Measurements from ENCODE around the gene ZNF367. TPM values are rescaled to one million over a fixed set of nuclear protein-coding genes. Genes with fewer than 3 reads are reported as not detected.
A peak's percentile ranks its signal among the peaks of the same experiment; 100 is the strongest.

Gene ZNF367
- total and polyA plus RNA-seq, 4 donors, result 1.0 to 3.3 (median 2.1) TPM

- no peak for ATAC-seq (ENCODE audit: insufficient read depth, low FRiP score)
- peak overlapping the region in 1 of 2 donors; percentile 3 for H3K9ac ChIP-seq (ENCODE audit: insufficient read depth in 1 of 2, low read length in 2 of 2)
- H3K36me3 ChIP-seq (ENCODE audit: control insufficient read depth in 4 of 4, insufficient read depth in 4 of 4, low read length in 4 of 4), result peaks cover 0 to 3% (median 1%) of the 10 kb centered on the region in 4 donors
- H3K4me1 ChIP-seq (ENCODE audit: control insufficient read depth in 5 of 5, insufficient read depth in 5 of 5, low read length in 5 of 5), result peaks cover 0 to 19% (median 13%) of the 10 kb centered on the region in 5 donors
- DNase-seq, result no peak
- no peaks in the 10 kb centered on the region for H3K27me3 ChIP-seq (ENCODE audit: control insufficient read depth in 3 of 3, insufficient read depth in 3 of 3, low read length in 2 of 3)
- H3K27ac ChIP-seq (ENCODE audit: low read depth in 1 of 2, low read length in 1 of 2), result no peak overlapping the region
- H3K9me3 ChIP-seq (ENCODE audit: control insufficient read depth in 4 of 4, insufficient read depth in 3 of 4, low read length in 3 of 4), result no peaks in the 10 kb centered on the region
- no peak overlapping the region for H3K4me3 ChIP-seq
- no peak for TF ChIP-seq CTCF (IDR thresholded peaks at IDR 0.05; ENCODE audit: control extremely low read depth, extremely low read depth)
- 80 to 83% methylated on average over 2 of the region's 2 CpGs for WGBS, 2 donors
Observed at GRCh38 chr9:96382175-96382574, 36.0 kb downstream of the ZNF367 start.

DNA sequence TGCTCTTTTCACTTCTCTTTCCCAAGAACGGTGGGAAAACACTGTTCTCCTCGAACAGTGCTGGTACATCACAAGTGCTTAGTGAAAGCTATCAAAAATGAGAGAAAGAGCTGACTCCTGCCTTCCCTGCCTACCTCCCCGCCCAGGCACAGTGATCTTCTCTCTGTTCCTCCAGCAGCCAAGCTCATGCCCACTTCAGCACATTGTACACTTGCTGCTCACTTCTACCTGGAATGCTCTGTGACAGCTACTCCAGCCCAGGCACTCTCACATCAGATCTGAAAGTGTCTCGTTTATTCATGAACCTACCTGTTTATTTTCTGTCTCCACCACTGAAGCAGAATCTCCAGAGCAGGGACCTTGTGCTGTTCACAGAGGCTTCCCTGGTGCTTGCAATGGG lies 36.5 kb downstream of the ZNF367 start:
- Histone ChIP-seq H3K4me1 (ENCODE audit: control insufficient read depth in 5 of 5, insufficient read depth in 5 of 5, low read length in 5 of 5) (peaks cover 0 to 19% (median 13%) of the 10 kb centered on the region in 5 donors), H3K4me3 (no peak overlapping the region), H3K36me3 (ENCODE audit: control insufficient read depth in 4 of 4, insufficient read depth in 4 of 4, low read length in 4 of 4) (peaks cover 0 to 3% (median 1%) of the 10 kb centered on the region in 4 donors), H3K9me3 (ENCODE audit: control insufficient read depth in 4 of 4, insufficient read depth in 3 of 4, low read length in 3 of 4) (no peaks in the 10 kb centered on the region), H3K9ac (ENCODE audit: insufficient read depth in 1 of 2, low read length in 2 of 2) (peak overlapping the region in 1 of 2 donors; percentile 3), H3K27ac (ENCODE audit: low read depth in 1 of 2, low read length in 1 of 2) (no peak overlapping the region), H3K27me3 (ENCODE audit: control insufficient read depth in 3 of 3, insufficient read depth in 3 of 3, low read length in 2 of 3) (no peaks in the 10 kb centered on the region)
- DNase-seq (no peak), ATAC-seq (ENCODE audit: insufficient read depth, low FRiP score) (no peak)
- 85 to 89% methylated on average over 4 of the region's 4 CpGs for WGBS, 2 donors
- TF ChIP-seq CTCF (IDR thresholded peaks at IDR 0.05; ENCODE audit: control extremely low read depth, extremely low read depth), result no peak

DNA sequence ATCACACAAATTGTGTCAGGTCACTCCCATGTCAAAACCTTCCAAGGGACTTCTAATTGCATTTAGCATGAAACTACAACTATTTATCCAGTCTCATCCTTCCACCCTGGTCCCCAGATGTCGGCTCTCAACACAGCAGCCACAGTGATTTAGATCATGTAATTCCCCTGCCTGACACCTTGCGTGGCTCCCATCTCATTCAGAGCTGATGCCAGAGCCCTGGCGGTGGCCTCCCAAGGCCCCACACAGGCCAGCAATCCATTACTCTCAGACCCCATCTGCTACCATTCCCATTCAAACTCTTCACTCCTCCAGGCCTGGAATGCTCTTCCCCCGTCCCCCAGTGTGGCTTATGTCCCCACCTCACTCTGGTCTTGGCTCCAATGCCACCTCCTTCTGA lies 37.0 kb downstream of the ZNF367 start:
- Histone ChIP-seq H3K4me1 (ENCODE audit: control insufficient read depth in 5 of 5, insufficient read depth in 5 of 5, low read length in 5 of 5) (peaks cover 0 to 19% (median 13%) of the 10 kb centered on the region in 5 donors), H3K36me3 (ENCODE audit: control insufficient read depth in 4 of 4, insufficient read depth in 4 of 4, low read length in 4 of 4) (peaks cover 0 to 3% (median 1%) of the 10 kb centered on the region in 4 donors), H3K4me3 (no peak overlapping the region), H3K27me3 (ENCODE audit: control insufficient read depth in 3 of 3, insufficient read depth in 3 of 3, low read length in 2 of 3) (no peaks in the 10 kb centered on the region), H3K9ac (ENCODE audit: insufficient read depth in 1 of 2, low read length in 2 of 2) (no peak overlapping the region), H3K27ac (ENCODE audit: low read depth in 1 of 2, low read length in 1 of 2) (no peak overlapping the region), H3K9me3 (ENCODE audit: control insufficient read depth in 4 of 4, insufficient read depth in 3 of 4, low read length in 3 of 4) (no peaks in the 10 kb centered on the region)
- TF ChIP-seq CTCF (IDR thresholded peaks at IDR 0.05; ENCODE audit: control extremely low read depth, extremely low read depth), result no peak
- WGBS, 2 donors, result 88 to 98% methylated on average over 4 of the region's 4 CpGs
- ATAC-seq (ENCODE audit: insufficient read depth, low FRiP score) (no peak), DNase-seq (no peak)

- ATAC-seq (ENCODE audit: insufficient read depth, low FRiP score) (no peak), DNase-seq (no peak)
- H3K9me3 ChIP-seq (ENCODE audit: control insufficient read depth in 4 of 4, insufficient read depth in 3 of 4, low read length in 3 of 4), result no peaks in the 10 kb centered on the region
- H3K27ac ChIP-seq (ENCODE audit: low read depth in 1 of 2, low read length in 1 of 2), result no peak overlapping the region
- no peaks in the 10 kb centered on the region for H3K27me3 ChIP-seq (ENCODE audit: control insufficient read depth in 3 of 3, insufficient read depth in 3 of 3, low read length in 2 of 3)
- H3K4me3 ChIP-seq, result no peak overlapping the region
- H3K4me1 ChIP-seq (ENCODE audit: control insufficient read depth in 5 of 5, insufficient read depth in 5 of 5, low read length in 5 of 5), result peaks cover 0 to 19% (median 13%) of the 10 kb centered on the region in 5 donors
- H3K9ac ChIP-seq (ENCODE audit: insufficient read depth in 1 of 2, low read length in 2 of 2), result no peak overlapping the region
- peaks cover 0 to 3% (median 1%) of the 10 kb centered on the region in 4 donors for H3K36me3 ChIP-seq (ENCODE audit: control insufficient read depth in 4 of 4, insufficient read depth in 4 of 4, low read length in 4 of 4)
- 89 to 95% methylated on average over 2 of the region's 2 CpGs for WGBS, 2 donors
- no peak for TF ChIP-seq CTCF (IDR thresholded peaks at IDR 0.05; ENCODE audit: control extremely low read depth, extremely low read depth)
Observed at GRCh38 chr9:96379461-96379860, 38.7 kb downstream of the ZNF367 start.

Measured in lung (tissue), 12 donors.